Measurements from ENCODE around the gene PAIP2.

GRCh38 chr5:139304391-139305324 is 37.0 kb upstream of the PAIP2 start:
- TF ChIP-seq CTCF (IDR thresholded peaks at IDR 0.05 in 2 of 3, conservative IDR thresholded peaks at IDR 0.05 in 1 of 3; ENCODE audit: borderline replicate concordance in 1 of 3, insufficient read depth in 1 of 3, low read depth in 2 of 3, low read length in 2 of 3) = no peak
- no peak for TF ChIP-seq POLR2A (IDR thresholded peaks at IDR 0.05; ENCODE audit: borderline replicate concordance, extremely low read depth, insufficient read depth, insufficient read length)
- no peak for TF ChIP-seq SRF (IDR thresholded peaks at IDR 0.05; ENCODE audit: low read depth)
- no peak for TF ChIP-seq POLR2AphosphoS5 (IDR thresholded peaks at IDR 0.05; ENCODE audit: low read depth, low read length)
- TF ChIP-seq JUND (IDR thresholded peaks at IDR 0.05) = no peak

All from HCT116 (cell line).